Choroid plexus epithelial cell (primary cell): ENCODE measurements around the gene IAH1.

Experiments used
- DNase-seq: peaks from one replicate; pipeline ENCODE4 v3.0.0-alpha.2; 2010; ENCODE audit warnings: low read depth
- H3K4me3 ChIP-seq: 2 replicates; pipeline ENCODE4 v1.5.1; 2011; ENCODE audit warnings: low read depth, mild to moderate bottlenecking, control low read depth, low read length, moderate library complexity
- TF ChIP-seq, protein P1 (sequence below): conservative IDR thresholded peaks from 2 replicates; pipeline ENCODE4 v1.5.1; 2011; ENCODE audit warnings: low read depth, mild to moderate bottlenecking, control low read depth, inconsistent platforms, low read length, moderate library complexity

Gene IAH1

DNA sequence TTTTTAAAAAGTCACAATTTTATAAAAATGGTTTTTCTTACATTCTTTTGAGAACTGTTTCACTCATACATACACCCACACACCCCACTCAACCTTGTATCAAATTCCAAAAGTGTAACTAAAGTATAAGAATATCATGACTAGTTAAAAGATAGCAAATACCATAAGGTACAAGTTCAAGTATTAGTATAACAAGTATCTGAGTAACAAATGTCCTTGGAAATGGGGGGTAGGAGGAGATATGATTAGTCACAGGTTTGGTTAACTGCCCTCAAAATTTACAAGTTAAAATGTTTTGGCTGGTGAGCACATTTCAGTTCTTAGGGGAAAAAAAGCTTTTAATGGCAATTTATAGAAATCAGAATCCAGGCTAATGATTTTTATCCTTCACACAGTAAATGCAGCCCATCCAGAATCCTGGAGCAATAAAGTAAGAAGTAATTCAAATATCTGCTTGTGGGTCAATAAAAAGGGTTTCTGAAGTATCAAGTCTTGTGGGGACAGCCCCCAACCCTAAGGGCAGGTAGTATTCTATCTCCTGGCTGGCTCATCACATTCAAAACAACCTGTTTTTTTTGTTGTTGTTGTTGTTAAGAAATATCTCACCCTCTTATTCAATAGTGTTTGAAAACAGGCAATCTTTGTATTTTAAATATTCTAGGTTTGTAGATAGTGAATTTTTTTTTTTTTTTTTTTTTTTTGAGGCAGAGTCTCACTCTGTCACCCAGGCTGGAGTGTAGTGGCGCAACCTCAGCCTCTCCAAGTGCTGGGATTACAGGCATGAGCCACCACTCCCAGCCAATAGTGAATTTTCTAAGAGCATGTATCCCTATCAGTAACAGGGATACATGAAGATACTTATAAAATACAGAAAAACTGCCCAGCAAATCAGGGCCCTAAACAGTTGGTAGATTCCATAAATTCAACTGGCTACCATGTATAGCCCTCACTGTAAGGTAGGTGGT, 14.5 kb downstream of the IAH1 start:
- TF ChIP-seq, protein P1, sequence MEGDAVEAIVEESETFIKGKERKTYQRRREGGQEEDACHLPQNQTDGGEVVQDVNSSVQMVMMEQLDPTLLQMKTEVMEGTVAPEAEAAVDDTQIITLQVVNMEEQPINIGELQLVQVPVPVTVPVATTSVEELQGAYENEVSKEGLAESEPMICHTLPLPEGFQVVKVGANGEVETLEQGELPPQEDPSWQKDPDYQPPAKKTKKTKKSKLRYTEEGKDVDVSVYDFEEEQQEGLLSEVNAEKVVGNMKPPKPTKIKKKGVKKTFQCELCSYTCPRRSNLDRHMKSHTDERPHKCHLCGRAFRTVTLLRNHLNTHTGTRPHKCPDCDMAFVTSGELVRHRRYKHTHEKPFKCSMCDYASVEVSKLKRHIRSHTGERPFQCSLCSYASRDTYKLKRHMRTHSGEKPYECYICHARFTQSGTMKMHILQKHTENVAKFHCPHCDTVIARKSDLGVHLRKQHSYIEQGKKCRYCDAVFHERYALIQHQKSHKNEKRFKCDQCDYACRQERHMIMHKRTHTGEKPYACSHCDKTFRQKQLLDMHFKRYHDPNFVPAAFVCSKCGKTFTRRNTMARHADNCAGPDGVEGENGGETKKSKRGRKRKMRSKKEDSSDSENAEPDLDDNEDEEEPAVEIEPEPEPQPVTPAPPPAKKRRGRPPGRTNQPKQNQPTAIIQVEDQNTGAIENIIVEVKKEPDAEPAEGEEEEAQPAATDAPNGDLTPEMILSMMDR = no peak
- H3K4me3 ChIP-seq = no peak overlapping the region
- no peak for DNase-seq

DNA sequence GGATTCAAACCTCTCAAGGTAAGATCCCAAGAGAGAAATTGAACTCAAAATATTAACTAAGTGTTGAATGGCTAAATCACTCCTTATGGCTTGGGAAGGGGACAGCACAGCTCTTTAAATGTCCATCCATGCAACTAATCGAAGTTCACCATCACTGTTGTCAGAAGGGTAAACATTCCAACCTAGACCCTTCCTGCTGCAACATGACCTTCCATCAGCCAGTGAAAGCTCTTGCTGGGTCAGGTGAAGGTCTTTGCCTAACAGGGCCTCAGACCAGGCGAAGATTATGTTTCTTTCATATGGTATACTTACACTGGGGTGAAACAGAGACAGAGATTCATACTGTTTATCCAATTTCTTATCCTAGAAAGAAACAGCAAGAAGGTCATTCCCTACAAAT, 16.4 kb downstream of the IAH1 start:
- TF ChIP-seq, protein P1 = no peak
- H3K4me3 ChIP-seq = no peak overlapping the region
- DNase-seq = no peak

DNA sequence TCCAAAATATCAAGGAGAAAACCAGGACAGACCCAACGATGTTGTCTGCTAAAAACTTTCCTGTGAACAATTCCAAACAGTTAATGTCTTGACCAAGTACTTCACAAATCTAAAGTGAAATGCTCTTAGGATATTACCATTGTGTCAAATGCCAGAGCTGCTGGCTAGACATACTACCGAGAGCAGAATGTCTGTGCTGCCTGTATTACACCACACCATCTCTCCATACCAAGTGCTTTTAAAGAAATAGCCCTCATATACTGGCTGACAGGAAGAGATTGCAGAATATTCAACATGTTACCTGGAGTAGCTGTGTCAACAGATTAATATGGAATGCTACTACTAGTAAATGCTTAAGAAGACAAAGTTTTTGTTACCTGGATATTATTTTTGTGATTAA, 18.6 kb downstream of the IAH1 start:
- H3K4me3 ChIP-seq = no peak overlapping the region
- no peak for DNase-seq
- TF ChIP-seq, protein P1 = no peak

DNA sequence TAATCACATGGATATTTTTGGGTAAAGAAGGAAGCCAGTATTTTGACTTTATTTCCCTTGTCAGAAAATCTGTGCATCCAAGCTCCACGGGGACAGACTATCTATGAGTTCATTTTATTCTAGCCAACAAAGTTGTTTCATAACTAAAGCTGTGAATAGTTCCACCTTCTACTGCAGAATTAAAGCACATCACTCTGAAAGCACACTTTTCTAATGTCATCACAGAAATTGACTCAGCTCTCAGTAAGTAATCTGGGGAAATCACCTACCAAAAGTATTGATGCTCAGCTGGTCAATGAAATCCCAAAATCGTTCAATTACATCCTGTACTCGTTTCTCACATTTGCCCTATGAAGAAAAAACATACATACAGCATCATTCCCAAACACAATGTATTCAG, 19.1 kb downstream of the IAH1 start:
- no peak overlapping the region for H3K4me3 ChIP-seq
- DNase-seq = no peak
- TF ChIP-seq, protein P1 = no peak

DNA sequence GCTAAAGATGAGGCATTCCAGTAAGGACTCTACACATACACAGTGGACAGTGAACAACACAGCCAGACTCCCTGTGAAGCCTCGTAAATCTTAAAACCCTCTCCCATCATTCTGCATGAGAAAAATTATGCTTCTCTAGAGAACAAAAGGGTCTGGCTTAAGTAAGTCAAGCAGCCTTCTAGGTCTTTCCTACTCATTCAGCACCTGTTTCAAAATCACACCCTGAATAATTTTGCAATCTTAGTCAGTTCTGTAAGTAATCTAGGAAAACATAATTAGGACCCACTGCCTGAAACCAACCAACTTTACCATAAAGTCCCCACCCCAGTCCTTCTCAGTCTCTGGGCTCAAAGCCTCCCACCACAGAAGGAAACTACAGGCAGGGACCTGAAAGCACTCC, 19.7 kb downstream of the IAH1 start:
- no peak for DNase-seq
- H3K4me3 ChIP-seq = no peak overlapping the region
- TF ChIP-seq, protein P1 = no peak

DNA sequence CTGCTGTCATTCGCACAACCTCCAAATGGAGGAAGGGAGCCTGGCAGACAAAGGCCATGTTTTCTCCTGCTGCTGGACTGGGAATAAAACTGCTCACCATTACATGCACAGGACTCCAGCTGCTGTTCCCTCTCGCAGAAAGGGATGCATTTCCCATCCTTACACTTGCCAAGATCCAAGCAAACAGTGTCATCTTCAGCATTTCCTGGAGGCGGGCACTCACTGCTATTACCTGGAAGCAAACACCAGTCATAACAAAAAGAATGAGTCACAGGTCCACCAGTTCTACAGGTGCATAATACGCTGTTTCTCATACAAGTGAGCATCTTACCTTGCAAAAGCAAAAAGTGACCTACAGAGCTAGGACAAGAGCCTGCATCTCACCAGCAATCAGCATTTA, 22.7 kb downstream of the IAH1 start:
- no peak for DNase-seq
- no peak overlapping the region for H3K4me3 ChIP-seq
- TF ChIP-seq, protein P1 = no peak

DNA sequence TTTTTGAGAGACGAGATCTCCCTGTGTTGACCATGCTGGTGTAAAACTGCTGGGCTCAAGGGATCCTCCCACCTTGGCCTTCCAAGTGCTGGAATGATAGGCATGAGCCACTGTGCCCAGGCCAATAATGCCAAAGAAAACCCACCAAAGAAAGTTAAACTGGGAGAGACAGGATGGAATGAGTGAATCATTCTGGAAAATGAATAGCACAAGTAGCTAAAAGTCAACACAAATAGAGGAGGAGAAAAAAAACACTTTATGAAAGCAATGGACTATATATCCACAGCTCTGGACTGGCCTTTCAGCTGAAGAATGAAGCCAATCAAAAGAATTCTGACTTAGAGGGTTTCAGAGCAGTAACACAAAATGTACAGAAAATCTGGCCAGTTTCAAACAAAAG, 23.9 kb downstream of the IAH1 start:
- DNase-seq = no peak
- TF ChIP-seq, protein P1 = no peak
- no peak overlapping the region for H3K4me3 ChIP-seq
